Gastroesophageal sphincter (tissue), 4 donors: Measurements from ENCODE around the gene HS6ST2. TPM values are rescaled to one million over a fixed set of nuclear protein-coding genes. Genes with fewer than 3 reads are reported as not detected.

Experiments used
- ATAC-seq: fragments of 150-250 bp; one replicate; pipeline ENCODE4 v1.9.1; 2016; ENCODE audit warnings: mild to moderate bottlenecking, moderate library complexity
- H3K27ac ChIP-seq, 4 donors: fragments of 200-600 bp; sonication (generic) in 3 of 4; 1 replicate in 3 of 4; 2 replicates in 1 of 4; pipeline ENCODE4 v1.5.1; 2016 to 2019
- H3K27me3 ChIP-seq: fragments of 200-600 bp; sonication (generic); one replicate; pipeline ENCODE4 v1.5.1; 2019
- H3K36me3 ChIP-seq, 2 donors: fragments of 200-600 bp; sonication (generic); one replicate each; pipeline ENCODE4 v1.5.1; 2019; ENCODE audit warnings: control low read depth in 1 of 2
- H3K4me1 ChIP-seq, 3 donors: fragments of 200-600 bp; sonication (generic); 1 replicate in 2 of 3; 2 replicates in 1 of 3; pipeline ENCODE4 v1.5.1; 2016 to 2019; ENCODE audit warnings: control low read depth in 2 of 3
- H3K4me3 ChIP-seq, 2 donors: fragments of 200-600 bp; sonication (generic); one replicate each; pipeline ENCODE4 v1.5.1; 2019; ENCODE audit warnings: mild to moderate bottlenecking in 1 of 2, moderate library complexity in 1 of 2
- H3K9me3 ChIP-seq, 3 donors: fragments of 200-600 bp; sonication (generic); one replicate each; pipeline ENCODE4 v1.5.1; 2017 to 2019; ENCODE audit warnings: control low read depth in 2 of 3
- EP300 ChIP-seq: sonication (generic); formaldehyde crosslinking; IDR thresholded peaks from one replicate; pipeline ENCODE4 v1.6.1; 2017; ENCODE audit warnings: antibody characterized with exemption, mild to moderate bottlenecking
- POLR2A ChIP-seq, 2 donors: fragments of 450-650 bp; IDR thresholded peaks; one replicate each; pipeline ENCODE4 v1.6.1; 2017; ENCODE audit warnings: antibody characterized with exemption in 2 of 2, mild to moderate bottlenecking in 2 of 2, moderate library complexity in 1 of 2
- POLR2AphosphoS5 ChIP-seq: sonication (generic); formaldehyde crosslinking; IDR thresholded peaks from one replicate; pipeline ENCODE4 v1.6.1; 2017; ENCODE audit warnings: antibody characterized with exemption
- WGBS, 2 donors: methylation state at CpG; one replicate each; pipeline ENCODE4 v1.1.5; 2018; ENCODE audit warnings: low coverage in 1 of 2; 5-methylcytosine and 5-hydroxymethylcytosine counted together
- total RNA-seq, 4 donors: library from RNA; depleted of rRNA; stranded (reverse); fragments of >200 nt; gene quantifications; one replicate each; pipeline ENCODE4 v1.1.0, GENCODE V29; 2016
- TF ChIP-seq, protein P1 (sequence below), 4 experiments: fragments of 200-600 bp in 2 of 4; fragments of 450-650 bp in 2 of 4; sonication (generic) in 1 of 4; IDR thresholded peaks; one replicate each; pipeline ENCODE4 v1.5.1; 2017 to 2019; ENCODE audit warnings: antibody characterized with exemption in 4 of 4, mild to moderate bottlenecking in 2 of 4, moderate library complexity in 2 of 4

HS6ST2 gene
- 1 to 10 TPM in 1 of 4 donors, under 1 TPM in 3; 0.08 to 1.9 (median 0.22) TPM for total RNA-seq

DNA sequence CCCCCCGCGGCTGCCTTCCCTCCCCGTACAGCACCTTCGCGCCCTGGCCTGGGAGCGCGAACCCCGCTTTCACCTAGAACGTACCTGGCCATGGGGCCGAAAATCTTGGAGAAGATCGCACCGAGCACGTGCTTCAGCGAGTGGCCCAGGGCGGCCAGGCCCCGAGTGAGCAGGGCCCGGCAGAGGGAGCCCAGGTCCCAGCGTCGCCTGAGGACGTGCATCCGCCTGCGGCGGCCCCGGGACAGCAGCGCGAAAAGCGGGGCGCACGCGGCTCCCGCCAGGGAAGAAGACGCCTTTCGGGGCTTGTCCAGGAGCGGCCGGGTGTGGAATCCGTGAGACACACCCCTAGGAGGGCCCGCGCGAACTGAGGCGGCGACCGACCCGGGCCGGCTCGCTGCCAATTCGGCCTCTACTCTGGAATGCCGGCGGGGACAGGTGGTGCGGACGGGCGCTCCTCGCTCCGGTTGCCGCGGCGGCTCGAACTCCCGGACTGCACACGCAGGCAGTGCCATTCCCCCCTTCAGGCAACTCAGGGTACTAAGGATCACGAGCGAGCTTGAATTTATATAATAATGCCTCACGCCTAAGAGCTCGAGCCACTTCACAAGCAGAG is at the start of gene HS6ST2:
HS6ST2 (minus strand) TSS at position 539 of the 613 bp plus-strand sequence.
- peak within 1 kb of the TSS; percentile 31 to 55 for H3K4me3 ChIP-seq
- H3K9me3 ChIP-seq, result no peaks in the 10 kb centered on the region
- ATAC-seq, result no peak
- H3K27ac ChIP-seq, result no peak within 1 kb of the TSS
- WGBS, 2 donors, result 46% methylated on average over 8 of the region's 63 CpGs; no CpG with 5 or more reads in 1 of the 2 donors
- H3K27me3 ChIP-seq, result peaks cover 46% of the 10 kb centered on the region
- TF ChIP-seq EP300 (no peak), POLR2A (IDR thresholded peaks at IDR 0.05) (no peak), POLR2AphosphoS5 (no peak)
- TF ChIP-seq, protein P1, sequence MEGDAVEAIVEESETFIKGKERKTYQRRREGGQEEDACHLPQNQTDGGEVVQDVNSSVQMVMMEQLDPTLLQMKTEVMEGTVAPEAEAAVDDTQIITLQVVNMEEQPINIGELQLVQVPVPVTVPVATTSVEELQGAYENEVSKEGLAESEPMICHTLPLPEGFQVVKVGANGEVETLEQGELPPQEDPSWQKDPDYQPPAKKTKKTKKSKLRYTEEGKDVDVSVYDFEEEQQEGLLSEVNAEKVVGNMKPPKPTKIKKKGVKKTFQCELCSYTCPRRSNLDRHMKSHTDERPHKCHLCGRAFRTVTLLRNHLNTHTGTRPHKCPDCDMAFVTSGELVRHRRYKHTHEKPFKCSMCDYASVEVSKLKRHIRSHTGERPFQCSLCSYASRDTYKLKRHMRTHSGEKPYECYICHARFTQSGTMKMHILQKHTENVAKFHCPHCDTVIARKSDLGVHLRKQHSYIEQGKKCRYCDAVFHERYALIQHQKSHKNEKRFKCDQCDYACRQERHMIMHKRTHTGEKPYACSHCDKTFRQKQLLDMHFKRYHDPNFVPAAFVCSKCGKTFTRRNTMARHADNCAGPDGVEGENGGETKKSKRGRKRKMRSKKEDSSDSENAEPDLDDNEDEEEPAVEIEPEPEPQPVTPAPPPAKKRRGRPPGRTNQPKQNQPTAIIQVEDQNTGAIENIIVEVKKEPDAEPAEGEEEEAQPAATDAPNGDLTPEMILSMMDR (IDR thresholded peaks at IDR 0.05), result no peak
- H3K4me1 ChIP-seq, result peaks cover 0 to 30% (median 0%) of the 10 kb centered on the region in 3 donors
- H3K36me3 ChIP-seq, result no peaks in the 10 kb centered on the region

DNA sequence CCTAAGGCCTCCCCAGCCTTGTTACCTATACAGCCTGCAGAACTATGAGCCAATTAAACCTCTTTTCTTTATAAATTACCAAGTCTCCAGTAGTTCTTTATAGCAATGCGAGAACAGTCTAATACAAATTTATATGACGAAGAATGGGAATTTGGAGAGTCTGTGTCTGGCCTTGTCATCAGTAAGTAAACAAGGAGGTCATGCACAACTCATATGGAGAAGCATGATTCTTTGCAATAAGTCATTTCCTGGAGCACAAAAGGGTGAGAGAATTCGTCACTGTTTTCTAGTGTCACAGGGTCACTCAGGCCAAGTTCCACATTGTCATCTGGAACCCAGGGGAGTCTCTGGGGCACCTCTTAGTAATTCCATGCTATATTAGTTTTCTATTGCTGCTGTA is 49.0 kb upstream of the HS6ST2 start:
- Histone ChIP-seq H3K36me3 (no peaks in the 10 kb centered on the region), H3K27me3 (no peaks in the 10 kb centered on the region), H3K4me1 (no peaks in the 10 kb centered on the region), H3K27ac (no peak overlapping the region), H3K9me3 (no peaks in the 10 kb centered on the region), H3K4me3 (no peak overlapping the region)
- no peak for TF ChIP-seq POLR2A (IDR thresholded peaks at IDR 0.05)
- TF ChIP-seq EP300, result no peak
- TF ChIP-seq, protein P1 (IDR thresholded peaks at IDR 0.05), result no peak
- no peak for TF ChIP-seq POLR2AphosphoS5
- WGBS, 2 donors, result 55 to 89% methylated on average over 2 of the region's 3 CpGs
- ATAC-seq, result no peak

DNA sequence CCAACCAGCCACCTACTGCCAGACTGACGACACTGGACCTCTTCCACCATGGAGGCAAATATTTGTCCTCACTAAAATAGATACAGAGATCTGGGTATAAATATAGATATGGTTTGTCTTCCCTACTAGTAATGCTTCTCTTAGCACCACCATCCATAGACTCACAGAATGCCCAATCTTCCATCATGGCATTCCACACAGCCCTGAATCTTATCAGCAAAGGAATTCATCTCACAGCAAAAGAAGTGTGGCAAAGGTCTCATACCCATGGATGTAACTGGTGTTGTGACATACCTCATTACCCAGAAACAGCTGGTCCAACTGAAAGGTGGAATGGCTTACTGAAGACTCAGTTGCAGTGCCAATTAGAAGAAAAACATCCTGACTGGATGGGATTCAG is 47.2 kb upstream of the HS6ST2 start:
- H3K4me3 ChIP-seq, result no peak overlapping the region
- no peak for ATAC-seq
- H3K9me3 ChIP-seq, result no peaks in the 10 kb centered on the region
- H3K27me3 ChIP-seq, result no peaks in the 10 kb centered on the region
- no peaks in the 10 kb centered on the region for H3K36me3 ChIP-seq
- no peaks in the 10 kb centered on the region for H3K4me1 ChIP-seq
- WGBS, 2 donors, result no CpG with 5 or more reads among the region's 1 CpG
- TF ChIP-seq, protein P1 (IDR thresholded peaks at IDR 0.05), result no peak
- no peak for TF ChIP-seq POLR2A (IDR thresholded peaks at IDR 0.05)
- no peak for TF ChIP-seq POLR2AphosphoS5
- TF ChIP-seq EP300, result no peak
- no peak overlapping the region for H3K27ac ChIP-seq

DNA sequence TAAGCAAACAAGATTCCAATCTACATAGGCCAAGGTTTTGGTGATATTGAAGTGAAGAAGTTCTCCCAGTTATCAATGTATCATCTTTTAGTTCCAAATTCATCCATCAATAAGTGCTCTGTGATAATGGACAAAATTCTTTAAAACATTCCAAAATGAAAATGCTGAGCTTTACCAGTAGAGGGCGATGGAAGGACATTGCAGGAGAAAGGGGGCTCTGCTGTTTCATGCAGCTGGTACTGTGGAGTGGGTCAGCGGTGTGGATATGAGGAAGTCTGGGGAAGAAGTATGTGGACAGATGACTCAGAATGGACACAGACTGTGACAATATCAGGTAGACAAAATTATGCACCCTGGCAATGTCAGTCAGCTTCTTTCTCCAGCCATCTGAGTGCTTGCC is 46.6 kb upstream of the HS6ST2 start:
- no peak for ATAC-seq
- Histone ChIP-seq H3K27me3 (no peaks in the 10 kb centered on the region), H3K27ac (no peak overlapping the region), H3K4me3 (no peak overlapping the region), H3K4me1 (no peaks in the 10 kb centered on the region), H3K36me3 (no peaks in the 10 kb centered on the region), H3K9me3 (no peaks in the 10 kb centered on the region)
- TF ChIP-seq, protein P1 (IDR thresholded peaks at IDR 0.05), result peak in 3 of 4 experiments; percentile 28 to 59 (median 30)
- no peak for TF ChIP-seq POLR2A (IDR thresholded peaks at IDR 0.05)
- 11 to 50% methylated on average over 1 to 2 of the region's 2 CpGs for WGBS, 2 donors

DNA sequence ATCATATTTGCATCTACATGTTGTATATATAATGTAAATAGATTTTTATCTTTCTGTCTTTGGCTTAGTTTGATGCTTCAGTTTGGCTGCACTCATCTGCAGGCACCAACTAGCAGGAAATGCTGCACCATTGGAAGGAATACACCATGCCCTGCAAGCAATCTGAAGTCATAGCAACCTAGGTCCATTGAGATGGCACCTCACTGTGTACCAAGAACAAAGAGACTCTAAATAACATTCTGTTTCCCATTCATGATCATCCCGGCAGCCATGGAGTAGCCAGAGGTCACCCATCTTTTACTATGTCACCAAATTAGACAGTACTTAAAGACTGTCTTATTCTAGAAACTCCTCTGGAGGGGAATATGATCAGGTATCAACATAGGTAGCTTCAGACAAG is 40.8 kb upstream of the HS6ST2 start:
- no peaks in the 10 kb centered on the region for H3K9me3 ChIP-seq
- 75 to 80% methylated on average over 1 of the region's 1 CpG for WGBS, 2 donors
- H3K27me3 ChIP-seq, result no peaks in the 10 kb centered on the region
- no peak overlapping the region for H3K4me3 ChIP-seq
- TF ChIP-seq POLR2A (IDR thresholded peaks at IDR 0.05) (no peak), POLR2AphosphoS5 (no peak), EP300 (no peak)
- TF ChIP-seq, protein P1 (IDR thresholded peaks at IDR 0.05), result no peak
- ATAC-seq, result no peak
- H3K27ac ChIP-seq, result no peak overlapping the region
- H3K4me1 ChIP-seq, result no peaks in the 10 kb centered on the region
- no peaks in the 10 kb centered on the region for H3K36me3 ChIP-seq
